GM13977 (cell line): ENCODE results near the gene BICRAL.
A peak's percentile ranks its signal among the peaks of the same experiment; 100 is the strongest.

Experiments used
- DNase-seq: peaks from one replicate; pipeline ENCODE4 v3.0.0; 2012; ENCODE audit warnings: low spot score
- CTCF ChIP-seq: IDR thresholded peaks from 2 replicates; pipeline ENCODE4 v1.5.1; 2012; ENCODE audit warnings: mild to moderate bottlenecking, control low read depth; ENCODE audit not compliant: insufficient read depth; ENCODE audit errors: extremely low read depth, missing control alignments
- in situ Hi-C: fragments of 300-500 bp; cut with MboI; formaldehyde crosslinking; loops from one replicate; pipeline ENCODE4 v1.12.0; 2022; ENCODE audit warnings: low sequenced_read_pairs, low pct_unique_long_range_greater_than_20kb, mixed read lengths, inconsistent platforms; ENCODE audit not compliant: unreplicated experiment

Gene BICRAL

GRCh38 chr6:42911171-42912021, 129.5 kb downstream of the BICRAL start:
- DNase-seq, result no peak
- in situ Hi-C loops, result no loop called here

GRCh38 chr6:42914546-42914945, 132.7 kb downstream of the BICRAL start:
- DNase-seq, result no peak
- in situ Hi-C loops, result no loop called here
- TF ChIP-seq CTCF, result no peak

More at GRCh38 chr6:42911171-42912021, 129.5 kb downstream of the BICRAL start:
- TF ChIP-seq CTCF, result no peak

GRCh38 chr6:42915732-42916131, 133.9 kb downstream of the BICRAL start, which contains the start of gene PTCRA:
Gene PTCRA (plus strand): TSS chr6:42916053. CDS start chr6:42916070, 17 bp downstream.
- in situ Hi-C loops, result no loop called here
- DNase-seq, result peak; percentile 50
- no peak for TF ChIP-seq CTCF

GRCh38 chr6:42916288-42916687, 134.4 kb downstream of the BICRAL start:
- DNase-seq, result peak; percentile 10
- TF ChIP-seq CTCF, result no peak
- in situ Hi-C loops, result no loop called here
